GM13976 (cell line): Measurements from ENCODE around the gene AKAP12.

Experiments used
- DNase-seq: peaks from one replicate; pipeline ENCODE4 v3.0.0; 2012; ENCODE audit warnings: low spot score
- CTCF ChIP-seq: IDR thresholded peaks from 2 replicates; pipeline ENCODE4 v1.5.1; 2012; ENCODE audit warnings: borderline replicate concordance, mild to moderate bottlenecking; ENCODE audit not compliant: insufficient read depth; ENCODE audit errors: extremely low read depth, missing control alignments, control extremely low read depth
- in situ Hi-C: fragments of 300-500 bp; cut with MboI; formaldehyde crosslinking; loops from one replicate; pipeline ENCODE4 v1.12.0; 2022; ENCODE audit warnings: low sequenced_read_pairs, mixed read lengths, inconsistent platforms; ENCODE audit not compliant: unreplicated experiment

Gene AKAP12

GRCh38 chr6:151290877-151291721 lies 51.3 kb downstream of the AKAP12 start:
- in situ Hi-C loops = no loop called here
- no peak for DNase-seq
- TF ChIP-seq CTCF = no peak

- no peak for TF ChIP-seq CTCF
- DNase-seq = no peak
- in situ Hi-C loops = no loop called here
Measured at GRCh38 chr6:151291722-151292059, 51.9 kb downstream of the AKAP12 start.

- in situ Hi-C loops = no loop called here
- TF ChIP-seq CTCF = no peak
- no peak for DNase-seq
Measured at GRCh38 chr6:151292974-151293687, 53.4 kb downstream of the AKAP12 start.

GRCh38 chr6:151293688-151294016 lies 53.9 kb downstream of the AKAP12 start:
- no peak for TF ChIP-seq CTCF
- in situ Hi-C loops = no loop called here
- no peak for DNase-seq

GRCh38 chr6:151294561-151295101 lies 54.9 kb downstream of the AKAP12 start:
- in situ Hi-C loops = no loop called here
- DNase-seq = no peak
- TF ChIP-seq CTCF = no peak

GRCh38 chr6:151297886-151298285 lies 58.1 kb downstream of the AKAP12 start:
- in situ Hi-C loops = no loop called here
- DNase-seq = no peak
- TF ChIP-seq CTCF = no peak
